ENCODE measurements around the gene TOGARAM2. TPM values are rescaled to one million over a fixed set of nuclear protein-coding genes. Genes with fewer than 3 reads are reported as not detected.

The TOGARAM2 gene
- total and polyA plus RNA-seq, 2 experiments from 2014 or later: 0.03 TPM; not detected in 1

DNA sequence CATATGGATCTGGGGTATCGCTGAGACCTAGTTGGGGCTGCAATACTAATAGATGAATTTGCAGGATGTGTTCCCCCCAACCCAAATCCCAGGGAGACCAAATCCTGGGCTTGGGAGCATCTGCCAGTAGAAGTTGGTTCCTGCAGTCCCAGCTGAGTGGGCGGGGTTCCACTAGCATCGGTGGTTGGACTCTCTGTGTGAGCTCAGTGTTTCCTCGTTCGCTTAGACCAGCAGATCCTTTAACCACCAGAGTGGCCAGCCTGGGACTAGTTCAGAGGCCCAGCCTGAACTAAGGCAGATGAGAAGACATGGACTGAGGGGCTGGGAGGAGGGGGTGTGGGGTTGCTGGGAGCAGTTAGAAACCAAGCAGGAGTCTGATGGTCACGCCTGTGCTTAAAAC is 52.6 kb downstream of the TOGARAM2 start:
- H3K36me3 ChIP-seq: no peaks in the 10 kb centered on the region
- no peaks in the 10 kb centered on the region for H3K9me3 ChIP-seq (ENCODE audit: low read depth)
- TF ChIP-seq, protein P1, sequence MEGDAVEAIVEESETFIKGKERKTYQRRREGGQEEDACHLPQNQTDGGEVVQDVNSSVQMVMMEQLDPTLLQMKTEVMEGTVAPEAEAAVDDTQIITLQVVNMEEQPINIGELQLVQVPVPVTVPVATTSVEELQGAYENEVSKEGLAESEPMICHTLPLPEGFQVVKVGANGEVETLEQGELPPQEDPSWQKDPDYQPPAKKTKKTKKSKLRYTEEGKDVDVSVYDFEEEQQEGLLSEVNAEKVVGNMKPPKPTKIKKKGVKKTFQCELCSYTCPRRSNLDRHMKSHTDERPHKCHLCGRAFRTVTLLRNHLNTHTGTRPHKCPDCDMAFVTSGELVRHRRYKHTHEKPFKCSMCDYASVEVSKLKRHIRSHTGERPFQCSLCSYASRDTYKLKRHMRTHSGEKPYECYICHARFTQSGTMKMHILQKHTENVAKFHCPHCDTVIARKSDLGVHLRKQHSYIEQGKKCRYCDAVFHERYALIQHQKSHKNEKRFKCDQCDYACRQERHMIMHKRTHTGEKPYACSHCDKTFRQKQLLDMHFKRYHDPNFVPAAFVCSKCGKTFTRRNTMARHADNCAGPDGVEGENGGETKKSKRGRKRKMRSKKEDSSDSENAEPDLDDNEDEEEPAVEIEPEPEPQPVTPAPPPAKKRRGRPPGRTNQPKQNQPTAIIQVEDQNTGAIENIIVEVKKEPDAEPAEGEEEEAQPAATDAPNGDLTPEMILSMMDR (IDR thresholded peaks at IDR 0.05; ENCODE audit: low read depth, low read length): no peak
- DNase-seq (ENCODE audit: low read depth in 1 of 2, low spot score in 1 of 2): no peak
- no peaks in the 10 kb centered on the region for H3K27me3 ChIP-seq
- H3K27ac ChIP-seq: no peak overlapping the region
- H3K4me1 ChIP-seq (ENCODE audit: low read depth): no peaks in the 10 kb centered on the region
- no peak overlapping the region for H3K4me3 ChIP-seq

DNA sequence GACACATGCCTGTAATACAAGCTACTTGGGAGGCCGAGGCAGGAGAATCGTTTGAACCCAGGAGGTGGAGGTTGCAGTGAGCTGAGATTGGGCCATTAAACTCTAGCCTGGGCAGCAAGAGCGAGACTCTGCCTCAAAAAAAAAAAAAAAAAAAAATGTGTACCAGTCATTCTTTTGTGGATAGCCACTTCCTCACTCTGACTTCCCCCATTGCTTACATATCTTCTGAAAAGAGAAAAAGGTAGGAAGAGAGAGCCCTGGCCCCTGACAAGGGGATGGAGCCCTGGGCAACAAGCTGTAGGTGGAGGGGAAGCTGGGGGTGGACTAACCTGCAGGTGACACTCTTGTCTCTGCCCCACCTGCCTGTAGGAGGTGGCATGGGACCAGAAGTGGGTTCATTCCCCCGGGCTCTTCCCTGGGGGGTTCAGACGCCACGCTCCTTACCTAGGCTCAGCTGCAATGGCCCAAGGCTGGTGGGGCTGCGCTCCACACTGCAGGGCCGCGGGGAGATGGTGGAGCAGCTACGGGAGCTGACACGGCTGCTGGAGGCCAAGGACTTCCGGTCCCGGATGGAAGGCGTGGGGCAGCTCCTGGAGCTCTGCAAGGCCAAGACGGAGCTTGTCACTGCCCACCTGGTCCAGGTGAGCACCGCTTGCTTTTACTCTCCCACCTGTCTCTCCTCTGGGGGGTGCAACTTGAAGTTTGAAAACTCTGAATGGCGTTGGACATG is 54.1 kb downstream of the TOGARAM2 start:
- Histone ChIP-seq H3K9me3 (ENCODE audit: low read depth) (no peaks in the 10 kb centered on the region), H3K36me3 (no peaks in the 10 kb centered on the region), H3K27ac (no peak overlapping the region), H3K4me3 (no peak overlapping the region), H3K4me1 (ENCODE audit: low read depth) (peaks cover 8% of the 10 kb centered on the region), H3K27me3 (no peaks in the 10 kb centered on the region)
- no peak for DNase-seq (ENCODE audit: low read depth in 1 of 2, low spot score in 1 of 2)
- TF ChIP-seq, protein P1 (IDR thresholded peaks at IDR 0.05; ENCODE audit: low read depth, low read length): no peak

DNA sequence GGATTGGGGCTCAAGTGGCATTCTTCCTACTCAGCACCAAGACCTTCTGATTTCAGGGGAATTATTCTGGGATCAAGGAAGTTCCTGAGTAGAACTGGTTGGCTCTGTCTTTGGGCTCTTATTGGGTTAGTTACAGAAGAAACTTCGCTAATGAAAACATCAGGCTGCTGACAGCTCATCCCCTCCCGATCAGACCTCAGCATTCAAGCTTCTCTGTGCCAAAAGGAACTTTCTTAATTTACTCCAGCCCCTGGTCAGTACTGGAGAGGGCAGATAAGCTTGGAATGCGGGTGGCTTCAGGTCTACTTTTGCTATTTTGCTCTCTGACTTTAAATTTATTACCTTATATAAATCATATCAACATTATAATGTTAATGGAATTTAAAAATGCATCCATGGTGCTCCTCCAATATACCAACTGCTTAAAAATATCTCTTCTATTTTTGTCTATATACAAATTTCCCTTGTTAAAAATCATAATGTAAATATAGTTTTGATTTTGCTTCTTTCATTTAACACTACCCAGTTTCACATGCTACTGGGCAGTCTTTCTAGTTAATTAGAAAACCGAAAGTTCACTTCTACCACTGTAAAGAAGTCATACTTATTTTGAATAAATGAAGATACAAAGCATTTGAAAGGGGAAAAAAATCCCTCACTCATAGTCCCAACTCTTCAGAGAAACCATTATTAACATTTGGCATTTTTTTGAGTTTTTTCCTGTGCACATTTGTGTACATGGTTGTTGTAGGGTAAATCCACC is 58.8 kb downstream of the TOGARAM2 start:
- H3K27me3 ChIP-seq: no peaks in the 10 kb centered on the region
- no peak overlapping the region for H3K4me3 ChIP-seq
- peak in 1 of 2 donors; percentile 44 for DNase-seq (ENCODE audit: low read depth in 1 of 2, low spot score in 1 of 2)
- H3K36me3 ChIP-seq: no peaks in the 10 kb centered on the region
- peaks cover 8% of the 10 kb centered on the region for H3K4me1 ChIP-seq (ENCODE audit: low read depth)
- TF ChIP-seq, protein P1 (IDR thresholded peaks at IDR 0.05; ENCODE audit: low read depth, low read length): no peak
- H3K9me3 ChIP-seq (ENCODE audit: low read depth): no peaks in the 10 kb centered on the region
- H3K27ac ChIP-seq: no peak overlapping the region

DNA sequence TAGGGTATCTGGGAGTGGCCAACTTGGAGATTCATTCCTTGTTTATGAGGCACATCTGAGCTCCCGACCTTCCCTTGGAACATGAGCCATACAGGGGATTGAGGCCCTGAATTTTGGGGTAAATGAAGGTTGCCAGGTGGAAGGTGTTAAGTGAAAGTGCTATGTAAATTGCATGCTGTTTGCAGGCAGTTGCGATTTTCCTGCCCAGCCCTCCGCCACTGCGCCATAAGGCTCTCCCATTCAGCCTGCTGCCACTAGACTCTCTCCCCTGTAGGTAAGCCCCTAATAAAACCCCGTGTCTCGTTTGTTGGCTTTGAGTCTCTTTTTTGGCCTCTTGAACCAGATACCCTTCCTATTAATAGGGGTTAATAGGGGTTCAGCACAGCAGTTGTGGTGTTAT is 59.5 kb downstream of the TOGARAM2 start:
- TF ChIP-seq, protein P1 (IDR thresholded peaks at IDR 0.05; ENCODE audit: low read depth, low read length): no peak
- H3K4me3 ChIP-seq: no peak overlapping the region

DNA sequence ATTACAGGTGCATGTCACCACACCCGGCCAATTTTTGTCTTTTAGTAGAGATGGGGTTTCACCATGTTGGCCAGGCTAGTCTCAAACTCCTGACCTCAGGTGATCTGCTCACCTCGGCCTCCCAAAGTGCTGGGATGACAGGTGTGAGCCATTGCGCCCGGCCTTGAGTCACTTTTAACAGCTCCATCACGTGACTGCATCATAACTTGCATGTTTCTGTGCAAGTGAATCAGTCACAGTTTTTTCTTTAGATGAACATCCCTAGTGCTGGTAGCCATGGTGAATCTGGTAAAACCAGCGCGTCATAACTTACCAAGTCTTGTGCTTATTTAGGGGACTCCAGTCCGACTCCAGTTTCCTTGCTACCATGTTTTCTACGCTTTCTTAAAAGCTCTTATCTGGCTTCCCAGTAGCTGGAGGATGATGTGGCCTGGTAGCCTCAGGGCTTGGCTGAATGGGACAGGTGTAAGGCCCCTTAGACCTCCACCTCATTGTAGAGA is 60.1 kb downstream of the TOGARAM2 start:
- no peak overlapping the region for H3K27ac ChIP-seq
- no peaks in the 10 kb centered on the region for H3K9me3 ChIP-seq (ENCODE audit: low read depth)
- H3K4me1 ChIP-seq (ENCODE audit: low read depth): peaks cover 8% of the 10 kb centered on the region
- TF ChIP-seq, protein P1 (IDR thresholded peaks at IDR 0.05; ENCODE audit: low read depth, low read length): no peak
- no peaks in the 10 kb centered on the region for H3K27me3 ChIP-seq
- no peaks in the 10 kb centered on the region for H3K36me3 ChIP-seq
- no peak overlapping the region for H3K4me3 ChIP-seq
- no peak for DNase-seq (ENCODE audit: low read depth in 1 of 2, low spot score in 1 of 2)

More for the DNA sequence above, 59.5 kb downstream of the TOGARAM2 start:
- H3K27me3 ChIP-seq: no peaks in the 10 kb centered on the region
- H3K9me3 ChIP-seq (ENCODE audit: low read depth): no peaks in the 10 kb centered on the region
- H3K4me1 ChIP-seq (ENCODE audit: low read depth): peaks cover 8% of the 10 kb centered on the region
- no peak overlapping the region for H3K27ac ChIP-seq
- no peaks in the 10 kb centered on the region for H3K36me3 ChIP-seq
- no peak for DNase-seq (ENCODE audit: low read depth in 1 of 2, low spot score in 1 of 2)

All from cardiac muscle cell (in vitro differentiated cells and primary cell).